Subcutaneous adipose tissue (tissue), 4 donors: ENCODE results near the gene TRAFD1. TPM values are rescaled to one million over a fixed set of nuclear protein-coding genes. Genes with fewer than 3 reads are reported as not detected.

Source experiments
- CTCF ChIP-seq: fragments of 450-650 bp; IDR thresholded peaks from one replicate; pipeline ENCODE4 v1.5.1; 2016; ENCODE audit warnings: low read depth, mild to moderate bottlenecking, control low read depth, antibody characterized with exemption, moderate library complexity
- total RNA-seq, 4 donors: library from RNA; depleted of rRNA; stranded (reverse); fragments of >200 nt; gene quantifications; one replicate each; pipeline ENCODE4 v1.1.0, GENCODE V29; 2016

Gene TRAFD1, protein sequence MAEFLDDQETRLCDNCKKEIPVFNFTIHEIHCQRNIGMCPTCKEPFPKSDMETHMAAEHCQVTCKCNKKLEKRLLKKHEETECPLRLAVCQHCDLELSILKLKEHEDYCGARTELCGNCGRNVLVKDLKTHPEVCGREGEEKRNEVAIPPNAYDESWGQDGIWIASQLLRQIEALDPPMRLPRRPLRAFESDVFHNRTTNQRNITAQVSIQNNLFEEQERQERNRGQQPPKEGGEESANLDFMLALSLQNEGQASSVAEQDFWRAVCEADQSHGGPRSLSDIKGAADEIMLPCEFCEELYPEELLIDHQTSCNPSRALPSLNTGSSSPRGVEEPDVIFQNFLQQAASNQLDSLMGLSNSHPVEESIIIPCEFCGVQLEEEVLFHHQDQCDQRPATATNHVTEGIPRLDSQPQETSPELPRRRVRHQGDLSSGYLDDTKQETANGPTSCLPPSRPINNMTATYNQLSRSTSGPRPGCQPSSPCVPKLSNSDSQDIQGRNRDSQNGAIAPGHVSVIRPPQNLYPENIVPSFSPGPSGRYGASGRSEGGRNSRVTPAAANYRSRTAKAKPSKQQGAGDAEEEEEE
- 10 to 100 TPM; 16.8 to 40.6 (median 27.3) TPM for total RNA-seq

- no peak for TF ChIP-seq CTCF
Observed at GRCh38 chr12:112125250-112125999, at the start of gene TRAFD1. Gene TRAFD1 (plus strand): TSS chr12:112125560. CDS start chr12:112130523, 4,963 bp downstream.

GRCh38 chr12:112087055-112087850 lies 38.1 kb upstream of the TRAFD1 start:
- no peak for TF ChIP-seq CTCF

DNA sequence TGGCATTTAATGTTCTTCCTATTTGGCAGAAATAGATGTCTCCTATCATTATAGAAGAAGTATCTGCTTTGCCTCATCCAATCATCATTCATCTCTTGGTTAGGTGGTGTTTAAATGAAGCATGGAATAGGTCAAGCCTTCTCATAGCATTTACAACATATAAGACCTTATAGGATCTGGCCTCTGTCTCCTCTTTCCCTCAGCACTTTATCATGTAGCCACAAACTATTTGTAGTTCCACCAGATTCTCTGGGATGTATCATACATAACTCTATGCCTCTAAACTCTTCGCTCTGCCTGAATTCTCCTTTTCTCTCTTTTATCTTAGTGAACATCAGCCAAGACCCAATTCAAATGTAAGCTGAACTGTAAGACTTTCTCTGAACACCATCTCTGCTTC lies 37.5 kb upstream of the TRAFD1 start:
- no peak for TF ChIP-seq CTCF

GRCh38 chr12:112091563-112091962 lies 33.8 kb upstream of the TRAFD1 start:
- TF ChIP-seq CTCF, result no peak

DNA sequence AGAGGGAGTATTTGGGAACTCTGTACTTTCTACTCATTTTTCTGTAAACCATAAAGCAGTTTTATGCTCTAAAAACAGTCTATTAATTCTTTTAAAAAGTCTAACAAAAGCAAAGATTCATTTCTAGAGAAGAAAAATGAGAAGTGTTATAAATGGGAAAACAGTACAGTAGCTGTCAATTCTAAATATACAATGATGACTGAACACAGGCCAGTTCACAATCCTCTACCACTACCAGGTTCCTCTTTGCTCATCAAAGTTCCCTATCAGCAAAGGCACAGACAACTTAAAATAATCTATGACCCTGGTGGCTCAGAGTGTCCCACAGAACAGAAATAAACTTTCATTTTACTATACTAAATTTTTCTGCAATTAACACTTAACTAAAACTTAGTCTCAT lies 29.3 kb upstream of the TRAFD1 start:
- TF ChIP-seq CTCF, result no peak

- no peak for TF ChIP-seq CTCF
Observed at GRCh38 chr12:112096667-112097066, 28.7 kb upstream of the TRAFD1 start.
